H1 (cell line): ENCODE results near the gene GSG1L. TPM values are rescaled to one million over a fixed set of nuclear protein-coding genes. Genes with fewer than 3 reads are reported as not detected.
A peak's percentile ranks its signal among the peaks of the same experiment; 100 is the strongest.

Source experiments
- CTCF ChIA-PET: fragments of 300-600 bp; sonication (Branson Sonifier 250); formaldehyde crosslinking; loops from one replicate; lab custom pipeline; 2021; ENCODE audit not compliant: partially characterized antibody; lab: Charles Lee
- POLR2A ChIA-PET: fragments of 300-600 bp; sonication (Branson Sonifier 250); formaldehyde crosslinking; loops from one replicate; lab custom pipeline; 2021; ENCODE audit warnings: inconsistent platforms; ENCODE audit not compliant: partially characterized antibody; lab: Charles Lee
- DNase-seq, 2 experiments: peaks; one replicate each; pipeline versions ENCODE4 v3.0.0 to v3.0.0-alpha.2; 2010 to 2022; ENCODE audit warnings: low spot score in 2 of 2, low read depth in 1 of 2, mixed read lengths in 1 of 2
- FAIRE-seq: peaks from 2 replicates; lab custom pipeline; 2011; peaks lifted over from hg19 to GRCh38; lab: Jason Lieb, UNC
- H2AFZ ChIP-seq: 2 replicates; pipeline ENCODE4 v1.8.1; 2012; ENCODE audit warnings: low read length, inconsistent platforms
- H2AK5ac ChIP-seq: 2 replicates; pipeline ENCODE4 v1.6.1; 2013; ENCODE audit warnings: low read depth, low read length
- H2BK120ac ChIP-seq: replicated peaks from 2 replicates; pipeline ENCODE3; 2013; ENCODE audit warnings: low read depth, low read length, inconsistent platforms
- H2BK12ac ChIP-seq: 2 replicates; pipeline ENCODE4 v1.6.1; 2013; ENCODE audit warnings: low read depth, low read length
- H2BK15ac ChIP-seq: 2 replicates; pipeline ENCODE4 v1.6.1; 2013; ENCODE audit warnings: low read length
- H2BK20ac ChIP-seq: 2 replicates; pipeline ENCODE4 v1.6.1; 2013; ENCODE audit warnings: low read length
- H2BK5ac ChIP-seq: 2 replicates; pipeline ENCODE4 v1.6.1; 2013; ENCODE audit warnings: low read depth, low read length
- H3K14ac ChIP-seq: 2 replicates; pipeline ENCODE4 v1.6.1; 2013; ENCODE audit warnings: inconsistent platforms; ENCODE audit not compliant: insufficient read length
- H3K18ac ChIP-seq: 2 replicates; pipeline ENCODE4 v1.6.1; 2013; ENCODE audit warnings: low read length; ENCODE audit errors: extremely low read depth
- H3K23ac ChIP-seq: 2 replicates; pipeline ENCODE4 v1.6.1; 2013; ENCODE audit warnings: inconsistent platforms; ENCODE audit not compliant: insufficient read length
- H3K23me2 ChIP-seq: 2 replicates; pipeline ENCODE4 v1.6.1; 2013; ENCODE audit warnings: low read depth, low read length
- H3K27ac ChIP-seq: 2 replicates; pipeline ENCODE4 v1.6.1; 2011; ENCODE audit warnings: low read depth, low read length, inconsistent platforms
- H3K27me3 ChIP-seq, 4 experiments: replicated peaks in 1 of 4; 1 replicate in 1 of 4; 2 replicates in 3 of 4; pipeline versions ENCODE4 v1.6.1 to v1.8.1; 2011 to 2013; ENCODE audit warnings: low read length in 3 of 4, mild to moderate bottlenecking in 3 of 4, inconsistent platforms in 2 of 4, mixed read lengths in 2 of 4, moderate library complexity in 1 of 4; ENCODE audit not compliant: control insufficient read depth in 3 of 4, insufficient read depth in 3 of 4; ENCODE audit errors: extremely low read depth in 1 of 4
- H3K36me3 ChIP-seq, 4 experiments: 2 replicates each; pipeline versions ENCODE4 v1.6.1 to v1.8.1; 2011 to 2013; ENCODE audit warnings: mild to moderate bottlenecking in 4 of 4, low read length in 3 of 4, moderate library complexity in 2 of 4, control low read depth in 1 of 4, inconsistent platforms in 1 of 4; ENCODE audit not compliant: insufficient read depth in 4 of 4, control insufficient read depth in 2 of 4
- H3K4ac ChIP-seq: replicated peaks from 2 replicates; pipeline ENCODE3; 2013; ENCODE audit warnings: low read length, low read depth, mixed read lengths, inconsistent platforms; ENCODE audit not compliant: insufficient read length
- H3K4me1 ChIP-seq, 4 experiments: replicated peaks in 1 of 4; 1 replicate in 1 of 4; 2 replicates in 3 of 4; pipeline versions ENCODE4 v1.6.1 to v1.8.1; 2011 to 2013; ENCODE audit warnings: low read length in 3 of 4, inconsistent platforms in 2 of 4, mixed read lengths in 1 of 4; ENCODE audit not compliant: insufficient read depth in 4 of 4, control insufficient read depth in 3 of 4
- H3K4me2 ChIP-seq, 2 experiments: 2 replicates each; pipeline versions ENCODE4 v1.6.1 to v1.8.1; 2011 to 2013; ENCODE audit warnings: low read depth in 2 of 2, low read length in 2 of 2, control low read depth in 1 of 2, inconsistent platforms in 1 of 2, mild to moderate bottlenecking in 1 of 2; ENCODE audit not compliant: insufficient read depth in 1 of 2
- H3K4me3 ChIP-seq, 4 experiments: fragments of 200-600, 300-600 bp in 1 of 4; sonication (generic), shearing (Covaris generic), sonication (Bioruptor Twin) in 1 of 4; 2 replicates each; pipeline versions ENCODE4 v1.5.1 to v1.8.1; 2011 to 2016; ENCODE audit warnings: low read length in 4 of 4, low read depth in 3 of 4, control low read depth in 2 of 4, inconsistent platforms in 2 of 4, mild to moderate bottlenecking in 2 of 4, mixed read lengths in 1 of 4, moderate library complexity in 1 of 4; ENCODE audit not compliant: insufficient read depth in 2 of 4; ENCODE audit errors: extremely low read depth in 1 of 4
- H3K56ac ChIP-seq: replicated peaks from 2 replicates; pipeline ENCODE3; 2013; ENCODE audit warnings: low read depth, mild to moderate bottlenecking, mixed read lengths, low read length, inconsistent platforms; ENCODE audit not compliant: insufficient read length
- H3K79me1 ChIP-seq: 2 replicates; pipeline ENCODE4 v1.6.1; 2013; ENCODE audit warnings: low read depth, low read length, control low read depth
- H3K79me2 ChIP-seq, 2 experiments: 2 replicates each; pipeline versions ENCODE4 v1.6.1 to v1.8.1; 2012 to 2013; ENCODE audit warnings: low read length in 2 of 2, mild to moderate bottlenecking in 2 of 2, inconsistent platforms in 1 of 2; ENCODE audit not compliant: insufficient read depth in 2 of 2, control insufficient read depth in 1 of 2
- H3K9ac ChIP-seq, 4 experiments: replicated peaks in 1 of 4; 1 replicate in 1 of 4; 2 replicates in 3 of 4; pipeline versions ENCODE4 v1.6.1 to v1.8.1; 2011 to 2013; ENCODE audit warnings: low read depth in 3 of 4, low read length in 3 of 4, control low read depth in 2 of 4, mild to moderate bottlenecking in 2 of 4, moderate library complexity in 2 of 4, inconsistent platforms in 1 of 4; ENCODE audit errors: extremely low read depth in 1 of 4
- H3K9me3 ChIP-seq, 2 experiments: 2 replicates each; pipeline versions ENCODE4 v1.6.1 to v1.8.1; 2012 to 2013; ENCODE audit warnings: mild to moderate bottlenecking in 2 of 2, moderate library complexity in 2 of 2, control low read depth in 1 of 2, inconsistent platforms in 1 of 2, low read depth in 1 of 2, low read length in 1 of 2, mixed read lengths in 1 of 2; ENCODE audit not compliant: insufficient read depth in 2 of 2
- H4K20me1 ChIP-seq, 2 experiments: replicated peaks in 1 of 2; 2 replicates each; pipeline versions ENCODE3 to v1.8.1; 2011 to 2013; ENCODE audit warnings: inconsistent platforms in 2 of 2, low read length in 2 of 2, mild to moderate bottlenecking in 1 of 2; ENCODE audit not compliant: insufficient read depth in 2 of 2, control insufficient read depth in 1 of 2
- H4K5ac ChIP-seq: 2 replicates; pipeline ENCODE4 v1.6.1; 2013; ENCODE audit warnings: low read length, low read depth, mixed read lengths, inconsistent platforms; ENCODE audit not compliant: insufficient read length
- H4K8ac ChIP-seq: 2 replicates; pipeline ENCODE4 v1.8.0; 2013; ENCODE audit warnings: mild to moderate bottlenecking, moderate library complexity, low read length, inconsistent platforms; ENCODE audit not compliant: insufficient read depth; ENCODE audit errors: extremely low read depth
- H4K91ac ChIP-seq: replicated peaks from 2 replicates; pipeline ENCODE3; 2013; ENCODE audit warnings: low read length, mixed read lengths, inconsistent platforms; ENCODE audit not compliant: insufficient read length
- ASH2L ChIP-seq: fragments of 200-600, 300-600 bp; sonication (generic); IDR thresholded peaks from one replicate; pipeline ENCODE4 v1.7.1; 2017; ENCODE audit warnings: low read length
- CTCF ChIP-seq, 3 experiments: IDR thresholded peaks; 1 replicate in 2 of 3; 2 replicates in 1 of 3; pipeline versions ENCODE4 v1.5.1 to v1.6.1; 2011; ENCODE audit warnings: low read length in 3 of 3, mild to moderate bottlenecking in 3 of 3, inconsistent platforms in 2 of 3, low read depth in 1 of 3, moderate library complexity in 1 of 3; ENCODE audit not compliant: insufficient read depth in 1 of 3; ENCODE audit errors: control extremely low read depth in 1 of 3
- E2F6 ChIP-seq: IDR thresholded peaks from 2 replicates; pipeline ENCODE4 v1.6.1; 2012; ENCODE audit warnings: inconsistent platforms
- MAX ChIP-seq: IDR thresholded peaks from 2 replicates; pipeline ENCODE4 v1.6.1; 2012; ENCODE audit warnings: inconsistent platforms
- NRF1 ChIP-seq: IDR thresholded peaks from 2 replicates; pipeline ENCODE4 v1.6.1; 2011; ENCODE audit warnings: mild to moderate bottlenecking, low read depth, low read length, improper control_type of control experiment
- RFX5 ChIP-seq: IDR thresholded peaks from 2 replicates; pipeline ENCODE4 v1.6.1; 2011; ENCODE audit warnings: low read depth, low read length, improper control_type of control experiment, borderline replicate concordance
- RNF2 ChIP-seq: fragments of 200-900, 300-1000 bp; sonication (generic); IDR thresholded peaks from 2 replicates; pipeline ENCODE4 v1.7.1; 2016; ENCODE audit warnings: borderline replicate concordance, low read depth, mild to moderate bottlenecking, antibody characterized with exemption, low read length; ENCODE audit not compliant: poor library complexity, severe bottlenecking; ENCODE audit errors: missing control alignments
- SAP30 ChIP-seq: fragments of 300-600 bp; sonication (generic); IDR thresholded peaks from 2 replicates; pipeline ENCODE4 v1.7.1; 2012; ENCODE audit warnings: low read length, moderate library complexity, mild to moderate bottlenecking, inconsistent platforms; ENCODE audit not compliant: insufficient read depth, insufficient replicate concordance
- TEAD4 ChIP-seq: IDR thresholded peaks from 2 replicates; pipeline ENCODE4 v1.6.1; 2012; ENCODE audit warnings: low read depth, low read length, inconsistent platforms, mixed read lengths
- YY1 ChIP-seq: IDR thresholded peaks from 2 replicates; pipeline ENCODE4 v1.6.1; 2011; ENCODE audit warnings: low read depth, mild to moderate bottlenecking, low read length
- WGBS, 2 experiments: shearing (Covaris generic) in 1 of 2; methylation state at CpG; one replicate each; pipeline versions ENCODE4 v1.1.6 to v1.1.7; 2013 to 2015; ENCODE audit warnings: low lambda C conversion rate in 2 of 2, mixed read lengths in 2 of 2, inconsistent platforms in 1 of 2, low coverage in 1 of 2, missing lambda C conversion rate in 1 of 2; ENCODE audit not compliant: insufficient replicate concordance in 2 of 2, insufficient coverage in 1 of 2, insufficient read length in 1 of 2; ENCODE audit errors: extremely low coverage in 1 of 2, missing lambda C conversion rate in 1 of 2; 5-methylcytosine and 5-hydroxymethylcytosine counted together
- polyA plus RNA-seq, 7 experiments: library from polyadenylated mRNA; depleted of rRNA in 3 of 7; stranded (reverse) in 5 of 7; unstranded in 2 of 7; fragments of >200 nt in 5 of 7; fragments of 200-250 nt in 2 of 7; gene quantifications; 1 replicate in 5 of 7; 2 replicates in 1 of 7; 4 replicates in 1 of 7; pipeline versions ENCODE4 v1.2.1 to v1.2.3, GENCODE V29; 2011 to 2013; ENCODE audit warnings: missing spikeins in 2 of 7, mixed read lengths in 2 of 7
- total RNA-seq: library from RNA; stranded (reverse); fragmentation: NEBNext Ultra II Directional; extraction: Animal tissue kit (Norgen Biotek cat#: 25700); gene quantifications from 2 replicates; pipeline ENCODE4 v1.2.1, GENCODE V29; 2021

GSG1L gene
- total and polyA plus RNA-seq, 2 of the 8 experiments (the other 6 are each of a cell fraction or from before 2014, with no cell fraction given): 0.71 to 1.1 TPM

- Histone ChIP-seq H3K14ac (no peak overlapping the region), H4K20me1 (no peaks in the 10 kb centered on the region), H3K4me2 (no peak overlapping the region), H3K9me3 (no peaks in the 10 kb centered on the region), H3K27ac (no peak overlapping the region), H3K27me3 (no peaks in the 10 kb centered on the region), H2BK20ac (no peak overlapping the region), H2BK5ac (no peak overlapping the region; the same call in 1 of the 2 replicates), H2BK120ac (no peak overlapping the region), H3K56ac (no peak overlapping the region), H2BK12ac (no peak overlapping the region; the same call in 1 of the 2 replicates), H3K79me2 (no peaks in the 10 kb centered on the region), H4K91ac (peak overlapping the region; percentile 19), H3K4me1 (peaks cover 0 to 2% (median 0%) of the 10 kb centered on the region in 4 experiments; a peak in 3 of 7 replicates), H4K5ac (no peak overlapping the region), H3K9ac (no peak overlapping the region), H3K23ac (no peak overlapping the region), H3K4ac (no peak overlapping the region), H4K8ac (no peak overlapping the region), H2AK5ac (no peak overlapping the region), H2BK15ac (no peak overlapping the region), H3K23me2 (no peaks in the 10 kb centered on the region), H3K18ac (no peak overlapping the region; the same call in 1 of the 2 replicates), H3K36me3 (no peaks in the 10 kb centered on the region), H3K4me3 (no peak overlapping the region), H3K79me1 (no peaks in the 10 kb centered on the region), H2AFZ (no peak overlapping the region)
- ChIA-PET POLR2A (interaction anchor here (1.1 kb wide), 1 partner anchor 39 kb away, joined by 3 read pairs; no protein-coding TSS in a partner anchor), CTCF (interaction anchor here (1.0 to 1.9 kb wide), 2 partner anchors 11 to 72 kb away, joined by 3 to 11 read pairs; no protein-coding TSS in a partner anchor)
- WGBS, 2 experiments: 87% methylated on average over 7 of the region's 7 CpGs; no CpG with 5 or more reads in 1 of the 2 experiments
- DNase-seq: no peak
- no peak for FAIRE-seq
- TF ChIP-seq MAX (no peak), YY1 (no peak), TEAD4 (no peak), ASH2L (no peak), NRF1 (no peak), RNF2 (no peak), CTCF (IDR thresholded peaks at IDR 0.05; ENCODE audit: control extremely low read depth in 1 of 3, insufficient read depth in 1 of 3, low read depth in 1 of 3, low read length in 3 of 3) (no peak), E2F6 (no peak), SAP30 (no peak), RFX5 (no peak)
These were observed 211.4 kb downstream of the GSG1L start for GRCh38 chr16:27852116-27852515.
